ENCODE data around the gene ADK. TPM values are rescaled to one million over a fixed set of nuclear protein-coding genes. Genes with fewer than 3 reads are reported as not detected.

Gene ADK
- total RNA-seq, 6 experiments from 2014 or later, result 54.2 to 92.5 (median 63.5) TPM

GRCh38 chr10:74743401-74743800 is 592.4 kb downstream of the ADK start:
- DNase-seq, result no peak

GRCh38 chr10:74745449-74745848 is 594.4 kb downstream of the ADK start:
- no peaks in the 10 kb centered on the region for H3K36me3 ChIP-seq
- H3K4me3 ChIP-seq, result no peak overlapping the region
- DNase-seq (no peak), ATAC-seq (no peak)
- WGBS (ENCODE audit: insufficient coverage, low coverage, low lambda C conversion rate, missing lambda C conversion rate), result 94% methylated on average over 3 of the region's 4 CpGs
- TF ChIP-seq POLR2A (IDR thresholded peaks at IDR 0.05) (no peak), CTCF (IDR thresholded peaks at IDR 0.05) (no peak)
- no peaks in the 10 kb centered on the region for H3K9me3 ChIP-seq
- no peak overlapping the region for H3K27ac ChIP-seq
- no peaks in the 10 kb centered on the region for H3K4me1 ChIP-seq
- intact Hi-C loops (cut with DNase I), result no loop called here
- no peaks in the 10 kb centered on the region for H3K27me3 ChIP-seq

More at GRCh38 chr10:74743401-74743800, 592.4 kb downstream of the ADK start:
- no peak for ATAC-seq
- H3K36me3 ChIP-seq, result no peaks in the 10 kb centered on the region
- intact Hi-C loops (cut with DNase I), result no loop called here
- 100% methylated on average over 2 of the region's 4 CpGs for WGBS (ENCODE audit: insufficient coverage, low coverage, low lambda C conversion rate, missing lambda C conversion rate)
- TF ChIP-seq CTCF (IDR thresholded peaks at IDR 0.05) (no peak), POLR2A (IDR thresholded peaks at IDR 0.05) (no peak)
- H3K9me3 ChIP-seq, result no peaks in the 10 kb centered on the region
- no peak overlapping the region for H3K27ac ChIP-seq
- H3K4me3 ChIP-seq, result no peak overlapping the region
- no peaks in the 10 kb centered on the region for H3K27me3 ChIP-seq
- no peaks in the 10 kb centered on the region for H3K4me1 ChIP-seq

- H3K27me3 ChIP-seq, result no peaks in the 10 kb centered on the region
- H3K36me3 ChIP-seq, result no peaks in the 10 kb centered on the region
- no peak for DNase-seq
- WGBS (ENCODE audit: insufficient coverage, low coverage, low lambda C conversion rate, missing lambda C conversion rate), result 94% methylated on average over 2 of the region's 14 CpGs
- TF ChIP-seq POLR2A (IDR thresholded peaks at IDR 0.05) (no peak), CTCF (IDR thresholded peaks at IDR 0.05) (no peak)
- no peaks in the 10 kb centered on the region for H3K9me3 ChIP-seq
- intact Hi-C loops (cut with DNase I), result no loop called here
- ATAC-seq, result no peak
- no peaks in the 10 kb centered on the region for H3K4me1 ChIP-seq
- no peak overlapping the region for H3K27ac ChIP-seq
- H3K4me3 ChIP-seq, result no peak overlapping the region
Observed at GRCh38 chr10:74746813-74747212, 595.8 kb downstream of the ADK start.

GRCh38 chr10:74748468-74749031 is 597.5 kb downstream of the ADK start:
- Histone ChIP-seq H3K27me3 (no peaks in the 10 kb centered on the region), H3K9me3 (no peaks in the 10 kb centered on the region), H3K4me1 (no peaks in the 10 kb centered on the region), H3K4me3 (no peak overlapping the region), H3K27ac (no peak overlapping the region), H3K36me3 (no peaks in the 10 kb centered on the region)
- ATAC-seq, result no peak
- 70% methylated on average over 8 of the region's 9 CpGs for WGBS (ENCODE audit: insufficient coverage, low coverage, low lambda C conversion rate, missing lambda C conversion rate)
- intact Hi-C loops (cut with DNase I), result no loop called here
- no peak for DNase-seq
- TF ChIP-seq CTCF (IDR thresholded peaks at IDR 0.05) (no peak), POLR2A (IDR thresholded peaks at IDR 0.05) (no peak)

GRCh38 chr10:74750848-74751274 is 599.8 kb downstream of the ADK start:
- ATAC-seq (no peak), DNase-seq (no peak)
- Histone ChIP-seq H3K27me3 (no peaks in the 10 kb centered on the region), H3K9me3 (no peaks in the 10 kb centered on the region), H3K36me3 (no peaks in the 10 kb centered on the region), H3K4me1 (no peaks in the 10 kb centered on the region), H3K27ac (no peak overlapping the region), H3K4me3 (no peak overlapping the region)
- no CpG with 5 or more reads among the region's 6 CpGs for WGBS (ENCODE audit: insufficient coverage, low coverage, low lambda C conversion rate, missing lambda C conversion rate)
- no peak for TF ChIP-seq CTCF (IDR thresholded peaks at IDR 0.05)
- no peak for TF ChIP-seq POLR2A (IDR thresholded peaks at IDR 0.05)
- intact Hi-C loops (cut with DNase I), result no loop called here

Data from right lobe of liver (tissue), 6 donors.